SK-N-SH treated with all-trans-retinoic acid at 6 μM for 48 hours (cell line): ENCODE measurements around the gene GKN1.

Experiments
- ATAC-seq: fragments of 200-7000 bp; cut with Tn5 transposase; 3 replicates; pipeline ENCODE4 v1.9.1; 2020; ENCODE audit warnings: mild to moderate bottlenecking, moderate library complexity
- ARNTL ChIP-seq: fragments of 450-650 bp; formaldehyde crosslinking; IDR thresholded peaks from 2 replicates; pipeline ENCODE4 v1.5.0; 2020; ENCODE audit warnings: low read depth, mild to moderate bottlenecking, moderate library complexity, borderline replicate concordance
- BACH2 ChIP-seq: fragments of 250-450 bp; sonication (Bioruptor Pico); IDR thresholded peaks from 2 replicates; pipeline ENCODE4 v1.9.0; 2021; ENCODE audit warnings: mild to moderate bottlenecking, borderline replicate concordance
- CREB5 ChIP-seq: fragments of 250-450 bp; sonication (Bioruptor Pico); IDR thresholded peaks from 2 replicates; pipeline ENCODE4 v1.5.1; 2020; ENCODE audit warnings: low read depth, mild to moderate bottlenecking, moderate library complexity
- CSDC2 ChIP-seq: fragments of 250-450 bp; sonication (Bioruptor Pico); IDR thresholded peaks from 2 replicates; pipeline ENCODE4 v1.5.0; 2020; ENCODE audit warnings: mild to moderate bottlenecking, moderate library complexity
- CSRNP3 ChIP-seq: fragments of 250-450 bp; sonication (Bioruptor Pico); IDR thresholded peaks from 2 replicates; pipeline ENCODE4 v1.5.1; 2021; ENCODE audit warnings: mild to moderate bottlenecking, moderate library complexity
- ESRRG ChIP-seq: fragments of 250-450 bp; sonication (Bioruptor Pico); IDR thresholded peaks from 2 replicates; pipeline ENCODE4 v1.6.1; 2021; ENCODE audit warnings: mild to moderate bottlenecking
- GLIS3 ChIP-seq: fragments of 250-450 bp; sonication (Bioruptor Pico); IDR thresholded peaks from 2 replicates; pipeline ENCODE4 v1.5.0; 2020; ENCODE audit warnings: mild to moderate bottlenecking, moderate library complexity
- ISL1 ChIP-seq: fragments of 250-450 bp; sonication (Bioruptor Pico); IDR thresholded peaks from 2 replicates; pipeline ENCODE4 v2.1.2; 2022; ENCODE audit warnings: mild to moderate bottlenecking, moderate library complexity
- OSR1 ChIP-seq: fragments of 250-450 bp; sonication (Bioruptor Pico); IDR thresholded peaks from 2 replicates; pipeline ENCODE4 v1.8.0; 2022; ENCODE audit warnings: moderate library complexity, mild to moderate bottlenecking, inconsistent platforms
- POU6F1 ChIP-seq: fragments of 250-450 bp; sonication (Bioruptor Pico); IDR thresholded peaks from 2 replicates; pipeline ENCODE4 v1.8.0; 2021; ENCODE audit warnings: low read depth, mild to moderate bottlenecking, moderate library complexity, borderline replicate concordance
- PPARA ChIP-seq: fragments of 250-450 bp; sonication (Bioruptor Pico); IDR thresholded peaks from 2 replicates; pipeline ENCODE4 v1.5.0; 2020; ENCODE audit warnings: mild to moderate bottlenecking, borderline replicate concordance
- RARB ChIP-seq: fragments of 250-450 bp; sonication (Bioruptor Pico); IDR thresholded peaks from 2 replicates; pipeline ENCODE4 v1.8.0; 2021; ENCODE audit warnings: mild to moderate bottlenecking, moderate library complexity
- TCF4 ChIP-seq: fragments of 250-450 bp; sonication (Bioruptor Pico); IDR thresholded peaks from 2 replicates; pipeline ENCODE4 v1.8.0; 2021; ENCODE audit warnings: mild to moderate bottlenecking, moderate library complexity, borderline replicate concordance
- TOX ChIP-seq: fragments of 250-450 bp; sonication (Bioruptor Pico); IDR thresholded peaks from 2 replicates; pipeline ENCODE4 v1.8.0; 2021; ENCODE audit warnings: mild to moderate bottlenecking, moderate library complexity, borderline replicate concordance
- ZC3H10 ChIP-seq: fragments of 250-450 bp; sonication (Bioruptor Pico); IDR thresholded peaks from 2 replicates; pipeline ENCODE4 v1.5.1; 2021; ENCODE audit warnings: mild to moderate bottlenecking, moderate library complexity
- ZFP3 ChIP-seq: fragments of 250-450 bp; sonication (Bioruptor Pico); IDR thresholded peaks from 2 replicates; pipeline ENCODE4 v1.5.0; 2020; ENCODE audit warnings: mild to moderate bottlenecking, moderate library complexity
- ZFP30 ChIP-seq: fragments of 450-650 bp; formaldehyde crosslinking; IDR thresholded peaks from 2 replicates; pipeline ENCODE4 v1.5.0; 2022; ENCODE audit warnings: mild to moderate bottlenecking, moderate library complexity
- ZNF565 ChIP-seq: fragments of 450-650 bp; formaldehyde crosslinking; conservative IDR thresholded peaks from 2 replicates; pipeline ENCODE4 v1.5.0; 2020; ENCODE audit warnings: low read depth, mild to moderate bottlenecking, moderate library complexity
- ZNF70 ChIP-seq: fragments of 450-650 bp; formaldehyde crosslinking; IDR thresholded peaks from 2 replicates; pipeline ENCODE4 v1.5.0; 2020; ENCODE audit warnings: mild to moderate bottlenecking, moderate library complexity
- ZNF8 ChIP-seq: fragments of 450-650 bp; formaldehyde crosslinking; IDR thresholded peaks from 2 replicates; pipeline ENCODE4 v1.5.0; 2020; ENCODE audit warnings: mild to moderate bottlenecking, moderate library complexity
- TF ChIP-seq, protein P1 (sequence below): fragments of 250-450 bp; sonication (Bioruptor Pico); IDR thresholded peaks from 2 replicates; pipeline ENCODE4 v1.8.0; 2020; ENCODE audit warnings: mild to moderate bottlenecking, moderate library complexity, borderline replicate concordance
- TF ChIP-seq, protein P2 (sequence below): fragments of 250-450 bp; sonication (Bioruptor Pico); IDR thresholded peaks from 2 replicates; pipeline ENCODE4 v1.5.0; 2020; ENCODE audit warnings: mild to moderate bottlenecking, moderate library complexity

Gene GKN1

GRCh38 chr2:68974946-68975665 lies 670 bp downstream of the GKN1 start:
- ATAC-seq, result no peak
- TF ChIP-seq ZNF565 (CRISPR knock-in tag) (no peak), ZFP3 (CRISPR knock-in tag) (no peak), PPARA (CRISPR knock-in tag) (no peak), OSR1 (CRISPR knock-in tag) (no peak), TOX (CRISPR knock-in tag) (no peak), ZNF70 (no peak), POU6F1 (no peak), ARNTL (CRISPR knock-in tag) (no peak), GLIS3 (CRISPR knock-in tag) (no peak), TCF4 (no peak)

GRCh38 chr2:68975844-68976243 lies 1.4 kb downstream of the GKN1 start:
- ATAC-seq, result no peak
- TF ChIP-seq RARB (CRISPR knock-in tag) (no peak), ARNTL (CRISPR knock-in tag) (no peak), CREB5 (no peak), CSDC2 (no peak), TOX (CRISPR knock-in tag) (no peak), ZNF565 (CRISPR knock-in tag) (no peak), TCF4 (no peak), ZNF70 (no peak), ZFP30 (CRISPR knock-in tag) (no peak), PPARA (CRISPR knock-in tag) (no peak), OSR1 (CRISPR knock-in tag) (no peak), ISL1 (CRISPR knock-in tag) (no peak), ZFP3 (CRISPR knock-in tag) (no peak), CSRNP3 (CRISPR knock-in tag) (no peak), BACH2 (CRISPR knock-in tag) (no peak)
- TF ChIP-seq, protein P1, sequence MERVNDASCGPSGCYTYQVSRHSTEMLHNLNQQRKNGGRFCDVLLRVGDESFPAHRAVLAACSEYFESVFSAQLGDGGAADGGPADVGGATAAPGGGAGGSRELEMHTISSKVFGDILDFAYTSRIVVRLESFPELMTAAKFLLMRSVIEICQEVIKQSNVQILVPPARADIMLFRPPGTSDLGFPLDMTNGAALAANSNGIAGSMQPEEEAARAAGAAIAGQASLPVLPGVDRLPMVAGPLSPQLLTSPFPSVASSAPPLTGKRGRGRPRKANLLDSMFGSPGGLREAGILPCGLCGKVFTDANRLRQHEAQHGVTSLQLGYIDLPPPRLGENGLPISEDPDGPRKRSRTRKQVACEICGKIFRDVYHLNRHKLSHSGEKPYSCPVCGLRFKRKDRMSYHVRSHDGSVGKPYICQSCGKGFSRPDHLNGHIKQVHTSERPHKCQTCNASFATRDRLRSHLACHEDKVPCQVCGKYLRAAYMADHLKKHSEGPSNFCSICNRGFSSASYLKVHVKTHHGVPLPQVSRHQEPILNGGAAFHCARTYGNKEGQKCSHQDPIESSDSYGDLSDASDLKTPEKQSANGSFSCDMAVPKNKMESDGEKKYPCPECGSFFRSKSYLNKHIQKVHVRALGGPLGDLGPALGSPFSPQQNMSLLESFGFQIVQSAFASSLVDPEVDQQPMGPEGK (CRISPR knock-in tag), result no peak
- TF ChIP-seq, protein P2, sequence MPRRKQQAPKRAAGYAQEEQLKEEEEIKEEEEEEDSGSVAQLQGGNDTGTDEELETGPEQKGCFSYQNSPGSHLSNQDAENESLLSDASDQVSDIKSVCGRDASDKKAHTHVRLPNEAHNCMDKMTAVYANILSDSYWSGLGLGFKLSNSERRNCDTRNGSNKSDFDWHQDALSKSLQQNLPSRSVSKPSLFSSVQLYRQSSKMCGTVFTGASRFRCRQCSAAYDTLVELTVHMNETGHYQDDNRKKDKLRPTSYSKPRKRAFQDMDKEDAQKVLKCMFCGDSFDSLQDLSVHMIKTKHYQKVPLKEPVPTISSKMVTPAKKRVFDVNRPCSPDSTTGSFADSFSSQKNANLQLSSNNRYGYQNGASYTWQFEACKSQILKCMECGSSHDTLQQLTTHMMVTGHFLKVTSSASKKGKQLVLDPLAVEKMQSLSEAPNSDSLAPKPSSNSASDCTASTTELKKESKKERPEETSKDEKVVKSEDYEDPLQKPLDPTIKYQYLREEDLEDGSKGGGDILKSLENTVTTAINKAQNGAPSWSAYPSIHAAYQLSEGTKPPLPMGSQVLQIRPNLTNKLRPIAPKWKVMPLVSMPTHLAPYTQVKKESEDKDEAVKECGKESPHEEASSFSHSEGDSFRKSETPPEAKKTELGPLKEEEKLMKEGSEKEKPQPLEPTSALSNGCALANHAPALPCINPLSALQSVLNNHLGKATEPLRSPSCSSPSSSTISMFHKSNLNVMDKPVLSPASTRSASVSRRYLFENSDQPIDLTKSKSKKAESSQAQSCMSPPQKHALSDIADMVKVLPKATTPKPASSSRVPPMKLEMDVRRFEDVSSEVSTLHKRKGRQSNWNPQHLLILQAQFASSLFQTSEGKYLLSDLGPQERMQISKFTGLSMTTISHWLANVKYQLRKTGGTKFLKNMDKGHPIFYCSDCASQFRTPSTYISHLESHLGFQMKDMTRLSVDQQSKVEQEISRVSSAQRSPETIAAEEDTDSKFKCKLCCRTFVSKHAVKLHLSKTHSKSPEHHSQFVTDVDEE, result no peak

GRCh38 chr2:68977453-68977852 lies 3.0 kb downstream of the GKN1 start:
- no peak for ATAC-seq
- TF ChIP-seq OSR1 (CRISPR knock-in tag), result no peak
- no peak for TF ChIP-seq GLIS3 (CRISPR knock-in tag)
- no peak for TF ChIP-seq ARNTL (CRISPR knock-in tag)
- TF ChIP-seq ZFP30 (CRISPR knock-in tag), result no peak
- TF ChIP-seq CREB5, result no peak
- TF ChIP-seq BACH2 (CRISPR knock-in tag), result no peak
- TF ChIP-seq POU6F1, result no peak
- TF ChIP-seq, protein P1 (CRISPR knock-in tag), result no peak
- TF ChIP-seq RARB (CRISPR knock-in tag), result no peak
- TF ChIP-seq ZNF565 (CRISPR knock-in tag), result no peak
- TF ChIP-seq ESRRG (CRISPR knock-in tag), result no peak
- TF ChIP-seq ZC3H10 (CRISPR knock-in tag), result no peak
- TF ChIP-seq ZFP3 (CRISPR knock-in tag), result no peak
- no peak for TF ChIP-seq ZNF8 (CRISPR knock-in tag)
- TF ChIP-seq ISL1 (CRISPR knock-in tag), result no peak
